Endodermal cell (in vitro differentiated cells): Measurements from ENCODE around the gene RGS7. TPM values are rescaled to one million over a fixed set of nuclear protein-coding genes. Genes with fewer than 3 reads are reported as not detected.

Experiments used
- DNase-seq: peaks from one replicate; pipeline ENCODE4 v3.0.0-alpha.2; 2017
- H3K27ac ChIP-seq: 2 replicates; pipeline ENCODE4 v1.5.1; 2013; ENCODE audit warnings: mild to moderate bottlenecking, low read depth, low read length, moderate library complexity
- H3K27me3 ChIP-seq: 2 replicates; pipeline ENCODE4 v1.6.1; 2013; ENCODE audit warnings: mild to moderate bottlenecking, low read length, moderate library complexity; ENCODE audit not compliant: insufficient read depth, control insufficient read depth, poor library complexity, severe bottlenecking
- H3K36me3 ChIP-seq: 2 replicates; pipeline ENCODE4 v1.7.0; 2013; ENCODE audit warnings: mild to moderate bottlenecking, low read length, moderate library complexity; ENCODE audit not compliant: control insufficient read depth, insufficient read depth
- H3K4me1 ChIP-seq: one replicate; pipeline ENCODE4 v1.7.0; 2013; ENCODE audit warnings: low read length; ENCODE audit not compliant: control insufficient read depth, insufficient read depth
- H3K4me3 ChIP-seq: 2 replicates; pipeline ENCODE4 v1.5.1; 2013; ENCODE audit warnings: mild to moderate bottlenecking, low read length, moderate library complexity
- H3K9ac ChIP-seq: 2 replicates; pipeline ENCODE4 v1.6.1; 2013; ENCODE audit warnings: mild to moderate bottlenecking, low read length, moderate library complexity; ENCODE audit not compliant: poor library complexity, severe bottlenecking; ENCODE audit errors: extremely low read depth
- H3K9me3 ChIP-seq: 2 replicates; pipeline ENCODE4 v1.6.1; 2013; ENCODE audit warnings: mild to moderate bottlenecking, low read length, moderate library complexity; ENCODE audit not compliant: control insufficient read depth
- H3K27ac Mint-ChIP-seq: 2 replicates; pipeline ENCODE4 v1.8.0; 2020; ENCODE audit warnings: mixed read lengths
- H3K27me3 Mint-ChIP-seq: 2 replicates; pipeline ENCODE4 v1.8.0; 2021; ENCODE audit warnings: mild to moderate bottlenecking, mixed read lengths; ENCODE audit not compliant: insufficient read depth
- H3K36me3 Mint-ChIP-seq: 2 replicates; pipeline ENCODE4 v1.8.0; 2020; ENCODE audit warnings: low read depth, mixed read lengths
- H3K4me1 Mint-ChIP-seq: 2 replicates; pipeline ENCODE4 v1.8.0; 2020; ENCODE audit warnings: mixed read lengths
- H3K4me3 Mint-ChIP-seq: 2 replicates; pipeline ENCODE4 v1.8.0; 2020; ENCODE audit warnings: mild to moderate bottlenecking, moderate library complexity, mixed read lengths
- H3K9me3 Mint-ChIP-seq: 2 replicates; pipeline ENCODE4 v1.8.0; 2020; ENCODE audit warnings: mild to moderate bottlenecking, mixed read lengths
- WGBS, 2 experiments: methylation state at CpG; one replicate each; pipeline versions ENCODE4 v1.1.5 to v1.1.7; 2013; ENCODE audit warnings: missing lambda C conversion rate in 2 of 2, mixed read lengths in 1 of 2; ENCODE audit not compliant: insufficient coverage in 1 of 2, insufficient read length in 1 of 2; 5-methylcytosine and 5-hydroxymethylcytosine counted together
- total RNA-seq, 2 donors: library from RNA; stranded (reverse); fragmentation: NEBNext Ultra II Directional in 1 of 2; extraction: Animal tissue kit (Norgen Biotek cat#: 25700) in 1 of 2; gene quantifications; 2 replicates in 1 of 2; 3 replicates in 1 of 2; pipeline ENCODE4 v1.2.1, GENCODE V29; 2021
- TF ChIP-seq, protein P1 (sequence below): fragments of 200-600 bp; sonication (generic); conservative IDR thresholded peaks from 2 replicates; pipeline ENCODE4 v1.5.0; 2021; ENCODE audit warnings: antibody characterized with exemption, mild to moderate bottlenecking

Gene RGS7
- total RNA-seq, 2 donors from 2014 or later = 1.0 to 1.1 TPM

DNA sequence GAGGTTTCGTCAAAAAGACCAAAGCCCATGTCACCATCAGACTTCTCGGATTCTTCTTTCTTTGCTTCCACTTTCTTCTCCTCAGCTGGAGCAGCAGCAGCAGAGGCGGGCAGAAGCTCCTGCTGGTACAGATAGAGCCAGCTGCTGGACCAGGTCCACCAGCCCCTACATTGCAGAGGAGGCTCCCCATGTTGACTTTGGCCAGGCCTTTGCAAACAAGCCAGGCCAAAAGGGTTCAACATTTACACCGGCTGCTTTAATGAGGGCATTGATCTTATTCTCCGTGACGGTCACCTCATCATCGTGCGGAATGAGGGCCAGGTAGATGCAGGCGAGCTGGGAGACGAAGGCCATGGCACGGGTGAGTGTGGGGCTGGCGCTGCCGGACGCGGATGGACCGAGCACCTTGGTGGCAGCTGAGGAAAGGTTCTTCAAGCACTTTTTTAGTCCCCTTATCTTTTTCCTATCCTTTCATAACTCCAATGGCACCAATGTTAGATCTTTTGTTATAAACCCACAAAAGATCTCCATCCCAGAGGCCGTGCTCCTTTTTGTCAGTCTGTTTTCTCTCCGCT, 358.5 kb downstream of the RGS7 start:
- Mint-ChIP-seq H3K9me3 (no peaks in the 10 kb centered on the region), H3K4me1 (peaks cover 6% of the 10 kb centered on the region), H3K4me3 (no peak overlapping the region), H3K36me3 (no peaks in the 10 kb centered on the region), H3K27ac (no peak overlapping the region), H3K27me3 (no peaks in the 10 kb centered on the region)
- Histone ChIP-seq H3K9ac (no peak overlapping the region), H3K27ac (no peak overlapping the region), H3K9me3 (no peaks in the 10 kb centered on the region), H3K27me3 (no peaks in the 10 kb centered on the region), H3K36me3 (no peaks in the 10 kb centered on the region), H3K4me3 (no peak overlapping the region), H3K4me1 (no peaks in the 10 kb centered on the region)
- DNase-seq = no peak
- WGBS, 2 experiments = 92 to 96% methylated on average over 16 to 18 of the region's 18 CpGs
- TF ChIP-seq, protein P1, sequence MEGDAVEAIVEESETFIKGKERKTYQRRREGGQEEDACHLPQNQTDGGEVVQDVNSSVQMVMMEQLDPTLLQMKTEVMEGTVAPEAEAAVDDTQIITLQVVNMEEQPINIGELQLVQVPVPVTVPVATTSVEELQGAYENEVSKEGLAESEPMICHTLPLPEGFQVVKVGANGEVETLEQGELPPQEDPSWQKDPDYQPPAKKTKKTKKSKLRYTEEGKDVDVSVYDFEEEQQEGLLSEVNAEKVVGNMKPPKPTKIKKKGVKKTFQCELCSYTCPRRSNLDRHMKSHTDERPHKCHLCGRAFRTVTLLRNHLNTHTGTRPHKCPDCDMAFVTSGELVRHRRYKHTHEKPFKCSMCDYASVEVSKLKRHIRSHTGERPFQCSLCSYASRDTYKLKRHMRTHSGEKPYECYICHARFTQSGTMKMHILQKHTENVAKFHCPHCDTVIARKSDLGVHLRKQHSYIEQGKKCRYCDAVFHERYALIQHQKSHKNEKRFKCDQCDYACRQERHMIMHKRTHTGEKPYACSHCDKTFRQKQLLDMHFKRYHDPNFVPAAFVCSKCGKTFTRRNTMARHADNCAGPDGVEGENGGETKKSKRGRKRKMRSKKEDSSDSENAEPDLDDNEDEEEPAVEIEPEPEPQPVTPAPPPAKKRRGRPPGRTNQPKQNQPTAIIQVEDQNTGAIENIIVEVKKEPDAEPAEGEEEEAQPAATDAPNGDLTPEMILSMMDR = no peak

DNA sequence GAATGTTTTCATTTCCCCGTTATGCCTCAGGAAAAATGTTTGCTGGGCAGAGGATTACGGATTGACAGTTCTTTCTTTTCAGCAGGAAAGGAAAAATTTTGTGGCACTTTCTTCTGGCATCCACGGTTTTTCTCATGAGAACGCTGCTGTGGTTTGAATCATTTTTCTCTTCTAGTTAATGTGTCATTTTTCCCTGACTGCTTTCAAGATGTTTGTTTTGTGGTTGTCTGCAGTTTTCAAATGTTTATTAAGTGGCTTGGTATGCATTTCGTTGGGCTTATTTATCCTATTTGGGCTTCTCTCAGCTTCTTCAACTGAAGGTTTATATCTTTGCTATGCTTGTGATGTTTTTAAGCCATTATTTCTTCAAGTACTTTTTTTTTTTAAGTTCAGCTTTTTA, 359.0 kb downstream of the RGS7 start:
- Histone ChIP-seq H3K9ac (no peak overlapping the region), H3K4me3 (no peak overlapping the region), H3K27ac (no peak overlapping the region), H3K36me3 (no peaks in the 10 kb centered on the region), H3K9me3 (no peaks in the 10 kb centered on the region), H3K4me1 (no peaks in the 10 kb centered on the region), H3K27me3 (no peaks in the 10 kb centered on the region)
- no peaks in the 10 kb centered on the region for H3K27me3 Mint-ChIP-seq
- TF ChIP-seq, protein P1 = no peak
- 84 to 85% methylated on average over 3 to 5 of the region's 5 CpGs for WGBS, 2 experiments
- H3K9me3 Mint-ChIP-seq = no peaks in the 10 kb centered on the region
- no peak for DNase-seq
- no peak overlapping the region for H3K27ac Mint-ChIP-seq
- no peaks in the 10 kb centered on the region for H3K36me3 Mint-ChIP-seq
- no peak overlapping the region for H3K4me3 Mint-ChIP-seq
- peaks cover 6% of the 10 kb centered on the region for H3K4me1 Mint-ChIP-seq

DNA sequence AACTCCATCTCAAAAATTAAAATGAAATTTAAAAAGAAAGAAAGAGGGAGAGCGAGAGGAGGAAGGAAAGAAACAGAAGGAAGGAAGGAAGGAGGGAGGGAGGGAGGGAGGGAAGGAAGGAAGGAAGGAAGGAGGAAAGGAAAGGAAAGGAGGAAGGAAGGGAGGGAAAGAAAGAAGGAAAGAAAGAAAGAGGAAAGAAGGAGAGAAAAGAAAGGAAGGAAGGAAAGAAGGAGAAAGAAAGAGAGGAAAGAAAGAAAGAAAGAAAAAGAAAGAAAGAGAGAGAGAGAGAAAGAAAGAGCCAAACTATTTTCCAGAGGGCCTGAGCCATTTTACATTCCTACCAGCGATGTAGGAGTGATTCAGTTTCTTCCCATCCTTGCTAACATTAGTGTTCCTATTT, 364.0 kb downstream of the RGS7 start:
- DNase-seq = no peak
- Histone ChIP-seq H3K27me3 (no peaks in the 10 kb centered on the region), H3K9ac (no peak overlapping the region), H3K36me3 (no peaks in the 10 kb centered on the region), H3K9me3 (no peaks in the 10 kb centered on the region), H3K27ac (no peak overlapping the region), H3K4me1 (no peaks in the 10 kb centered on the region), H3K4me3 (no peak overlapping the region)
- WGBS, 2 experiments = 60 to 91% methylated on average over 1 to 2 of the region's 2 CpGs
- Mint-ChIP-seq H3K9me3 (peaks cover 6% of the 10 kb centered on the region), H3K4me1 (peaks cover 3% of the 10 kb centered on the region), H3K27me3 (no peaks in the 10 kb centered on the region), H3K4me3 (no peak overlapping the region), H3K36me3 (no peaks in the 10 kb centered on the region), H3K27ac (no peak overlapping the region)
- TF ChIP-seq, protein P1 = no peak
